Endothelial cell of umbilical vein (primary cell): Measurements from ENCODE around the gene GNB1. TPM values are rescaled to one million over a fixed set of nuclear protein-coding genes. Genes with fewer than 3 reads are reported as not detected.

ENCODE experiments used
- BruUV-seq: library from RNA; stranded (reverse); fragments of 400-500 nt; replicated peaks from 2 replicates; lab custom pipeline; 2021; lab: Mats Ljungman, UMichigan
- CTCF ChIA-PET: fragments of 300-600, 350-600 bp; sonication (Branson Sonifier 250); formaldehyde crosslinking; loops from one replicate; lab custom pipeline; 2021; ENCODE audit warnings: antibody characterized with exemption, inconsistent platforms; lab: Charles Lee
- POLR2A ChIA-PET: fragments of 300-600, 350-600 bp; sonication (Branson Sonifier 250); formaldehyde crosslinking; loops from one replicate; lab custom pipeline; 2021; ENCODE audit warnings: antibody characterized with exemption, inconsistent platforms; lab: Charles Lee
- DNase-seq: peaks from one replicate; pipeline ENCODE4 v3.0.0-alpha.2; 2011; ENCODE audit warnings: low read depth, low spot score
- FAIRE-seq: peaks from 2 replicates; lab custom pipeline; 2011; peaks lifted over from hg19 to GRCh38; lab: Jason Lieb, UNC
- H2AFZ ChIP-seq: 2 replicates; pipeline ENCODE4 v1.6.0; 2012; ENCODE audit warnings: low read depth, low read length, control low read depth, inconsistent platforms
- H3K27ac ChIP-seq: 2 replicates; pipeline ENCODE4 v1.5.1; 2011; ENCODE audit warnings: low read depth, mild to moderate bottlenecking, control low read depth, low read length, moderate library complexity; ENCODE audit not compliant: insufficient read depth
- H3K27me3 ChIP-seq, 2 experiments: 2 replicates each; pipeline versions ENCODE4 v1.6.0 to v1.6.1; 2011; ENCODE audit warnings: low read length in 2 of 2, mixed read lengths in 1 of 2; ENCODE audit not compliant: control insufficient read depth in 2 of 2, insufficient read depth in 2 of 2
- H3K36me3 ChIP-seq, 2 experiments: 2 replicates in 1 of 2; 3 replicates in 1 of 2; pipeline ENCODE4 v1.5.1; 2011; ENCODE audit warnings: low read length in 2 of 2, mild to moderate bottlenecking in 1 of 2, moderate library complexity in 1 of 2; ENCODE audit not compliant: control insufficient read depth in 2 of 2, insufficient read depth in 2 of 2; ENCODE audit errors: extremely low read depth in 1 of 2
- H3K4me1 ChIP-seq: 3 replicates; pipeline ENCODE4 v1.5.1; 2011; ENCODE audit warnings: mild to moderate bottlenecking, low read length; ENCODE audit not compliant: control insufficient read depth, insufficient read depth; ENCODE audit errors: extremely low read depth
- H3K4me2 ChIP-seq: 2 replicates; pipeline ENCODE4 v1.6.1; 2011; ENCODE audit warnings: low read length, control low read depth, mixed read lengths; ENCODE audit not compliant: insufficient read depth
- H3K4me3 ChIP-seq, 3 experiments: fragments of 200-600 bp in 1 of 3; sonication (generic), shearing (Covaris generic) in 1 of 3; replicated peaks in 1 of 3; 2 replicates each; pipeline ENCODE4 v1.5.1; 2011 to 2016; ENCODE audit warnings: control low read depth in 3 of 3, low read length in 3 of 3, mild to moderate bottlenecking in 2 of 3, inconsistent platforms in 1 of 3, low read depth in 1 of 3, moderate library complexity in 1 of 3; ENCODE audit not compliant: insufficient read depth in 1 of 3
- H3K79me2 ChIP-seq: 2 replicates; pipeline ENCODE4 v1.6.0; 2012; ENCODE audit warnings: low read length, inconsistent platforms; ENCODE audit not compliant: control insufficient read depth, insufficient read depth
- H3K9ac ChIP-seq: replicated peaks from 2 replicates; pipeline ENCODE3; 2011; ENCODE audit warnings: low read length, control low read depth; ENCODE audit not compliant: insufficient read depth; ENCODE audit errors: extremely low read depth
- H3K9me1 ChIP-seq: replicated peaks from 3 replicates; pipeline ENCODE4 v1.6.0; 2011; ENCODE audit warnings: mild to moderate bottlenecking, low read length; ENCODE audit not compliant: control insufficient read depth, insufficient read depth; ENCODE audit errors: extremely low read depth
- H3K9me3 ChIP-seq: replicated peaks from 2 replicates; pipeline ENCODE4 v1.5.1; 2012; ENCODE audit warnings: low read length, inconsistent platforms; ENCODE audit not compliant: control insufficient read depth, insufficient read depth
- H4K20me1 ChIP-seq: replicated peaks from 2 replicates; pipeline ENCODE3; 2011; ENCODE audit warnings: mild to moderate bottlenecking, low read length; ENCODE audit not compliant: control insufficient read depth, insufficient read depth; ENCODE audit errors: extremely low read depth
- FOS ChIP-seq: IDR thresholded peaks from 2 replicates; pipeline ENCODE4 v1.6.1; 2011; ENCODE audit warnings: mild to moderate bottlenecking, low read length, moderate library complexity, borderline replicate concordance; ENCODE audit not compliant: insufficient read depth
- GATA2 ChIP-seq: IDR thresholded peaks from 2 replicates; pipeline ENCODE4 v1.7.0; 2011; ENCODE audit warnings: low read depth, mild to moderate bottlenecking, moderate library complexity, mixed read lengths, low read length; ENCODE audit not compliant: insufficient read length, insufficient read depth
- MYC ChIP-seq: IDR thresholded peaks from one replicate; pipeline ENCODE4 v1.6.1; 2011; ENCODE audit warnings: mild to moderate bottlenecking, low read depth, low read length
- POLR2A ChIP-seq: IDR thresholded peaks from 2 replicates; pipeline ENCODE4 v1.6.1; 2012; ENCODE audit warnings: low read depth, mild to moderate bottlenecking, control low read depth, low read length
- POLR2AphosphoS5 ChIP-seq: IDR thresholded peaks from 2 replicates; pipeline ENCODE4 v1.6.1; 2012; ENCODE audit warnings: low read depth, mild to moderate bottlenecking, control low read depth, low read length, moderate library complexity; ENCODE audit not compliant: insufficient read depth
- dilution Hi-C: fragments of 300-500 bp; cut with MboI; formaldehyde crosslinking; loops from one replicate; pipeline ENCODE4 v1.15.0; 2019; ENCODE audit warnings: low sequenced_read_pairs; ENCODE audit not compliant: extremely low pct_ligation_motif_present
- intact Hi-C: fragments of 100-400 bp; cut with micrococcal nuclease; formaldehyde crosslinking; loops from one replicate; pipeline ENCODE4 v1.10.0; 2022
- polyA plus RNA-seq, 4 experiments: library from polyadenylated mRNA; depleted of rRNA in 3 of 4; stranded (reverse) in 3 of 4; unstranded in 1 of 4; fragments of >200 nt; gene quantifications; 2 replicates each; pipeline versions ENCODE4 v1.2.1 to v1.2.3, GENCODE V29; 2011 to 2012; ENCODE audit warnings: missing spikeins in 1 of 4
- total RNA-seq: library from RNA; stranded (reverse); gene quantifications from 2 replicates; pipeline ENCODE4 v1.2.3, GENCODE V29; 2021
- TF ChIP-seq, protein P1 (sequence below), 2 donors: IDR thresholded peaks; 1 replicate in 1 of 2; 2 replicates in 1 of 2; pipeline ENCODE4 v1.5.1; 2011; ENCODE audit warnings: low read length in 2 of 2, mild to moderate bottlenecking in 2 of 2, moderate library complexity in 2 of 2, control low read depth in 1 of 2, inconsistent platforms in 1 of 2, low read depth in 1 of 2; ENCODE audit not compliant: insufficient read depth in 1 of 2; ENCODE audit errors: extremely low read depth in 1 of 2

Gene GNB1
- total and polyA plus RNA-seq, 2 donors (not counting 3 experiments of a cell fraction or from before 2014, with no cell fraction given): 501 to 529 TPM

DNA sequence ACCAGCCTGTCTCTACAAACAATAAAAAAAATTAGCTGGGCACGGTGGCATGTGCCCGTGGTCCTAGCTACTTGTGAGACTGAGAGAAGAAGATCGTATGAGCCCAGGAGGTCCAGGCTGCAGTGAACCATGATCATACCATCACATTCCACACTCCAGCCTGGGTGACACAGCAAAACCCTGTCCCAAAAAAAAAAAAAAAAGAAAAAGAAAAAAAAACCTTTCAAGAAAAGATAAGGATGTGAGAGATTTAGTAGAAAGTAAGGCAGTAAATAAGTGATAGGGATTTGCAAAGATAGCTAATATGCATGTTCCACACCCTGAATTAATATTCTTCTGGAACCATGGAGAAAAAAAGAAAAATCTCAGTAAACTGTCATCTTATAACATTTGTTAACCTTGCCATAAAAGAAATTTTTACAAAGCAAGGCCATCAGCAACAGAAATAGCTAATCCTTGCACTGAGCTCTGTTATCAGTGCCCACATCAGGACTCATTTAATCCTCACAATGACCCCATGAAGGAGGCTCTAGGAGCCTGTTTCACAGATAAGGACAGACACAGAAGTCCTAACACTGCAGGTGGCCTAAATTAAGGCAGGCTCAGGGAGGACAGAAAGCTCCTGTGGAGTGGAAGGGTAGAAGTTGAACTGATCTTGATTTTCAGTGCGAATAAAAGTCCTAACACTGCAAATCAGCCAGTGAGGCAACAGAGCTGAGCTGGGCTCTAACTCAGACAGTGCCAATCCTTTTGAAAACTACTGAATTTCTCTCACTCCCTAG, 7.6 kb downstream of the GNB1 start:
- H3K4me1 ChIP-seq: peaks cover 9% of the 10 kb centered on the region
- H3K9me1 ChIP-seq: no peaks in the 10 kb centered on the region
- intact Hi-C loops (no loop called here), dilution Hi-C loops (no loop called here)
- no peak overlapping the region for H3K4me3 ChIP-seq
- peaks cover 0 to 3% of the 10 kb centered on the region in 2 experiments for H3K36me3 ChIP-seq
- H4K20me1 ChIP-seq: peaks cover 24% of the 10 kb centered on the region
- H3K79me2 ChIP-seq: peaks cover 97% of the 10 kb centered on the region
- POLR2A ChIA-PET: no interaction called here
- DNase-seq: no peak
- no peak overlapping the region for H3K27ac ChIP-seq
- no peak for TF ChIP-seq POLR2AphosphoS5
- TF ChIP-seq, protein P1, sequence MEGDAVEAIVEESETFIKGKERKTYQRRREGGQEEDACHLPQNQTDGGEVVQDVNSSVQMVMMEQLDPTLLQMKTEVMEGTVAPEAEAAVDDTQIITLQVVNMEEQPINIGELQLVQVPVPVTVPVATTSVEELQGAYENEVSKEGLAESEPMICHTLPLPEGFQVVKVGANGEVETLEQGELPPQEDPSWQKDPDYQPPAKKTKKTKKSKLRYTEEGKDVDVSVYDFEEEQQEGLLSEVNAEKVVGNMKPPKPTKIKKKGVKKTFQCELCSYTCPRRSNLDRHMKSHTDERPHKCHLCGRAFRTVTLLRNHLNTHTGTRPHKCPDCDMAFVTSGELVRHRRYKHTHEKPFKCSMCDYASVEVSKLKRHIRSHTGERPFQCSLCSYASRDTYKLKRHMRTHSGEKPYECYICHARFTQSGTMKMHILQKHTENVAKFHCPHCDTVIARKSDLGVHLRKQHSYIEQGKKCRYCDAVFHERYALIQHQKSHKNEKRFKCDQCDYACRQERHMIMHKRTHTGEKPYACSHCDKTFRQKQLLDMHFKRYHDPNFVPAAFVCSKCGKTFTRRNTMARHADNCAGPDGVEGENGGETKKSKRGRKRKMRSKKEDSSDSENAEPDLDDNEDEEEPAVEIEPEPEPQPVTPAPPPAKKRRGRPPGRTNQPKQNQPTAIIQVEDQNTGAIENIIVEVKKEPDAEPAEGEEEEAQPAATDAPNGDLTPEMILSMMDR (IDR thresholded peaks at IDR 0.05; ENCODE audit: extremely low read depth in 1 of 2, insufficient read depth in 1 of 2, low read depth in 1 of 2, low read length in 2 of 2): no peak
- TF ChIP-seq POLR2A: no peak
- no peak for TF ChIP-seq FOS
- peak; percentile 28 for TF ChIP-seq GATA2
- no peak for TF ChIP-seq MYC
- no peaks in the 10 kb centered on the region for H3K27me3 ChIP-seq
- H3K9me3 ChIP-seq: no peaks in the 10 kb centered on the region
- CTCF ChIA-PET: interaction anchor here (1.7 to 1.8 kb wide), 2 partner anchors 23 to 25 kb away, joined by 7 to 9 read pairs; no protein-coding TSS in a partner anchor
- no peak overlapping the region for H2AFZ ChIP-seq
- H3K4me2 ChIP-seq: no peak overlapping the region
- no TSS peak for BruUV-seq
- FAIRE-seq: no peak
- H3K9ac ChIP-seq: peak overlapping the region; percentile 1
